Parathyroid adenoma (tissue), 2 donors: Measurements from ENCODE around the gene F7.

ENCODE experiments used
- H2AFZ ChIP-seq: fragments of 300-600 bp; sonication (generic); one replicate; pipeline ENCODE4 v1.7.0; 2017; ENCODE audit warnings: antibody characterized with exemption, mild to moderate bottlenecking
- H3K27ac ChIP-seq: fragments of 300-600 bp; sonication (generic); one replicate; pipeline ENCODE4 v1.7.0; 2017
- H3K27me3 ChIP-seq: fragments of 300-600 bp; sonication (generic); one replicate; pipeline ENCODE4 v1.7.0; 2017; ENCODE audit warnings: low read length; ENCODE audit not compliant: control insufficient read depth, insufficient read depth
- H3K36me3 ChIP-seq: fragments of 300-600 bp; sonication (generic); one replicate; pipeline ENCODE4 v1.7.0; 2017; ENCODE audit warnings: low read length; ENCODE audit not compliant: control insufficient read depth, insufficient read depth
- H3K4me1 ChIP-seq: fragments of 300-600 bp; sonication (generic); one replicate; pipeline ENCODE4 v1.7.0; 2017; ENCODE audit warnings: control low read depth
- H3K4me2 ChIP-seq: fragments of 300-600 bp; sonication (generic); one replicate; pipeline ENCODE4 v1.7.0; 2017; ENCODE audit warnings: low read length
- H3K4me3 ChIP-seq: fragments of 300-600 bp; sonication (generic); one replicate; pipeline ENCODE4 v1.7.0; 2017; ENCODE audit warnings: low read depth, low read length
- H3K79me2 ChIP-seq: fragments of 300-600 bp; sonication (generic); one replicate; pipeline ENCODE4 v1.7.0; 2017; ENCODE audit warnings: control low read depth
- H3K9ac ChIP-seq: fragments of 300-600 bp; sonication (generic); one replicate; pipeline ENCODE4 v1.7.0; 2017; ENCODE audit warnings: mild to moderate bottlenecking
- H3K9me3 ChIP-seq: fragments of 300-600 bp; sonication (generic); one replicate; pipeline ENCODE4 v1.7.0; 2017; ENCODE audit warnings: low read length; ENCODE audit not compliant: control insufficient read depth
- CTCF ChIP-seq: fragments of 300-600 bp; sonication (generic); IDR thresholded peaks from one replicate; pipeline ENCODE4 v1.7.0; 2017; ENCODE audit warnings: antibody characterized with exemption, mild to moderate bottlenecking
- donor health status: primary hyperparathyroidism.

The F7 gene

GRCh38 chr13:113145911-113146598 is 40.5 kb downstream of the F7 start:
- H3K27ac ChIP-seq = no peak overlapping the region
- no peaks in the 10 kb centered on the region for H3K4me1 ChIP-seq
- H3K9me3 ChIP-seq = no peaks in the 10 kb centered on the region
- H2AFZ ChIP-seq = no peak overlapping the region
- no peak overlapping the region for H3K9ac ChIP-seq
- no peaks in the 10 kb centered on the region for H3K79me2 ChIP-seq
- no peak overlapping the region for H3K4me3 ChIP-seq
- H3K27me3 ChIP-seq = no peaks in the 10 kb centered on the region
- TF ChIP-seq CTCF = no peak
- H3K36me3 ChIP-seq = no peaks in the 10 kb centered on the region
- H3K4me2 ChIP-seq = no peak overlapping the region

GRCh38 chr13:113146750-113147149 is 41.2 kb downstream of the F7 start:
- no peak overlapping the region for H2AFZ ChIP-seq
- no peak overlapping the region for H3K4me3 ChIP-seq
- no peak for TF ChIP-seq CTCF

GRCh38 chr13:113147206-113147605 is 41.6 kb downstream of the F7 start:
- no peak overlapping the region for H3K4me2 ChIP-seq
- no peaks in the 10 kb centered on the region for H3K79me2 ChIP-seq
- no peak overlapping the region for H3K27ac ChIP-seq
- no peaks in the 10 kb centered on the region for H3K36me3 ChIP-seq
- H2AFZ ChIP-seq = no peak overlapping the region
- H3K27me3 ChIP-seq = no peaks in the 10 kb centered on the region
- H3K4me3 ChIP-seq = no peak overlapping the region
- H3K9ac ChIP-seq = no peak overlapping the region
- TF ChIP-seq CTCF = no peak
- H3K4me1 ChIP-seq = peaks cover 2% of the 10 kb centered on the region
- no peaks in the 10 kb centered on the region for H3K9me3 ChIP-seq

More at GRCh38 chr13:113146750-113147149, 41.2 kb downstream of the F7 start:
- no peak overlapping the region for H3K27ac ChIP-seq
- H3K36me3 ChIP-seq = no peaks in the 10 kb centered on the region
- H3K9ac ChIP-seq = no peak overlapping the region
- no peak overlapping the region for H3K4me2 ChIP-seq
- H3K4me1 ChIP-seq = no peaks in the 10 kb centered on the region
- no peaks in the 10 kb centered on the region for H3K79me2 ChIP-seq
- no peaks in the 10 kb centered on the region for H3K27me3 ChIP-seq
- no peaks in the 10 kb centered on the region for H3K9me3 ChIP-seq

- H3K27ac ChIP-seq = no peak overlapping the region
- H3K4me3 ChIP-seq = no peak overlapping the region
- no peaks in the 10 kb centered on the region for H3K36me3 ChIP-seq
- H3K4me1 ChIP-seq = peaks cover 3% of the 10 kb centered on the region
- no peak overlapping the region for H3K4me2 ChIP-seq
- TF ChIP-seq CTCF = no peak
- no peaks in the 10 kb centered on the region for H3K9me3 ChIP-seq
- H3K27me3 ChIP-seq = no peaks in the 10 kb centered on the region
- H3K9ac ChIP-seq = no peak overlapping the region
- H2AFZ ChIP-seq = no peak overlapping the region
- H3K79me2 ChIP-seq = no peaks in the 10 kb centered on the region
These were observed 42.8 kb downstream of the F7 start for GRCh38 chr13:113148407-113148806.

- H3K79me2 ChIP-seq = no peaks in the 10 kb centered on the region
- H3K4me3 ChIP-seq = no peak overlapping the region
- H3K4me2 ChIP-seq = no peak overlapping the region
- TF ChIP-seq CTCF = no peak
- H3K4me1 ChIP-seq = peaks cover 3% of the 10 kb centered on the region
- no peak overlapping the region for H3K27ac ChIP-seq
- no peak overlapping the region for H3K9ac ChIP-seq
- no peaks in the 10 kb centered on the region for H3K9me3 ChIP-seq
- no peaks in the 10 kb centered on the region for H3K36me3 ChIP-seq
- H3K27me3 ChIP-seq = no peaks in the 10 kb centered on the region
- no peak overlapping the region for H2AFZ ChIP-seq
These were observed 43.4 kb downstream of the F7 start for GRCh38 chr13:113148940-113149503.
